Measurements from ENCODE around the gene RBSN.

The RBSN gene

DNA sequence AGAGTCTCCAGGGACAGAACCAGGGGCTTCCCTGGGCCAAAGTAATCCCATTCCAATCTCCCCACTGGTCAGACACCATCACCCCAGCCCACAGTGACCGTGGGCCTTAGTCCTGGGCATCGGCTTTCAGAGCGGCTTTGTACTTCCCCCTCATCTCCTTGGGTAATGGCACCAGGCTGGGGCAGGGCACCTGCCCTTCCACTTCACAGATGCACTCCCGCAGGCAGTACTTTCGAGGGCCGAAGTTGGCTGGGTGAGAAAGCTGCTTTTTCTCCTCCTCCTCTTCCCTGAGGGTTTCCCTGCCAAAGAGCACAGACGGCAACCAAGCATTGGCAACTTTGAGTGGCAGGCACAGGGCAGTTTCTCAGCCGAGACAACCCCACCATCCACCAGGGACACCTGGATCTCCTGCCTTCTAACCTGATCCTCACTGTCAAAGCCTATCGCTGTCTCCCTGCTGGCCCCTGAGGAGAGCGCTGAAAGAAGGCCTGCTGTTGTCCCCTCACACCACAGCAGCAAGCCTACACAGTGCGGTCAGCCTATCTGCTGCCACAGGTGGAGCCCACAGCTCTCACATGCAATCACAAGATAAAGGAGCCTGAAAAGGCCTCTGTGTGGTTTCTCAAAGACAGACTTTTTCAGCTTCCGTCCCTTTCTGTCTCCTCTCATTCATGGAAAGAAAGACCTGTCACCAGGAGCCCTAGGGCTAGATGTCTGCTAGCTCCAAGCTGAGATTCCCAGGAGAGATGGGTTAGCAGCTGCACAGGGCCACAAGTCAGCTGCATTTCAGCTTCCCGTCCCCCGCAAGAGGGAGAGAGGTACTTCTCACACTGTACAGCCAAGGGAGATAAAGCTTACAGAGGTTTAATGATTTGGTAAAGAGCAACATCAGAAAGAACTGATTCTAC is 46.4 kb downstream of the RBSN start:
- TF ChIP-seq POLR2AphosphoS5 (IDR thresholded peaks at IDR 0.05; ENCODE audit: low read depth): no peak
- TF ChIP-seq, protein P1, sequence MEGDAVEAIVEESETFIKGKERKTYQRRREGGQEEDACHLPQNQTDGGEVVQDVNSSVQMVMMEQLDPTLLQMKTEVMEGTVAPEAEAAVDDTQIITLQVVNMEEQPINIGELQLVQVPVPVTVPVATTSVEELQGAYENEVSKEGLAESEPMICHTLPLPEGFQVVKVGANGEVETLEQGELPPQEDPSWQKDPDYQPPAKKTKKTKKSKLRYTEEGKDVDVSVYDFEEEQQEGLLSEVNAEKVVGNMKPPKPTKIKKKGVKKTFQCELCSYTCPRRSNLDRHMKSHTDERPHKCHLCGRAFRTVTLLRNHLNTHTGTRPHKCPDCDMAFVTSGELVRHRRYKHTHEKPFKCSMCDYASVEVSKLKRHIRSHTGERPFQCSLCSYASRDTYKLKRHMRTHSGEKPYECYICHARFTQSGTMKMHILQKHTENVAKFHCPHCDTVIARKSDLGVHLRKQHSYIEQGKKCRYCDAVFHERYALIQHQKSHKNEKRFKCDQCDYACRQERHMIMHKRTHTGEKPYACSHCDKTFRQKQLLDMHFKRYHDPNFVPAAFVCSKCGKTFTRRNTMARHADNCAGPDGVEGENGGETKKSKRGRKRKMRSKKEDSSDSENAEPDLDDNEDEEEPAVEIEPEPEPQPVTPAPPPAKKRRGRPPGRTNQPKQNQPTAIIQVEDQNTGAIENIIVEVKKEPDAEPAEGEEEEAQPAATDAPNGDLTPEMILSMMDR (IDR thresholded peaks at IDR 0.05; ENCODE audit: insufficient read depth, low read length): no peak
- Histone ChIP-seq H3K27me3 (ENCODE audit: insufficient read depth, poor library complexity, severe bottlenecking) (no peaks in the 10 kb centered on the region), H3K4me3 (replicated peaks; ENCODE audit: insufficient read depth, low read length) (no peak overlapping the region), H3K27ac (replicated peaks) (no peak overlapping the region)
- no peak for DNase-seq (ENCODE audit: low read depth in 1 of 2, low spot score in 1 of 2)

DNA sequence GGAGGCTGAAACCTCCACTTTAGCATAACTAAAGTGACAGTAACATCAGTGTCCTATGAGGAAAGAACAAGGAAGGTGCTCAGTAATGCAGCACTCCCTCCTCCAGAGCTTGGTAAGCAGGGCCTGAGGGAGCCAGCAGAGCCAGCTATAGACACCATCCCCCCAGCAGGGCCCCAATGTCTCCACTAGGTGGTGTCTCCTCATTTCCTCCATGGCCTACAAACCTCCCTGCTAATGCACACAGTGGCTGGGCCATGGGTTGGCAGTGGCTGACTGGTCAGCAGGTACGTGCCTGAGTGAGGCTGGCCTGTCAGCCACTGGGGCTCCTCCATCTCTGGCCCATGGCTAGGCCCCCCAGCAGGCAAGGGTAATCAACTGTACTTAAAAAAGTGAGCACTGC is 47.4 kb downstream of the RBSN start:
- Histone ChIP-seq H3K27ac (replicated peaks) (no peak overlapping the region), H3K27me3 (ENCODE audit: insufficient read depth, poor library complexity, severe bottlenecking) (no peaks in the 10 kb centered on the region), H3K4me3 (replicated peaks; ENCODE audit: insufficient read depth, low read length) (no peak overlapping the region)
- TF ChIP-seq, protein P2, sequence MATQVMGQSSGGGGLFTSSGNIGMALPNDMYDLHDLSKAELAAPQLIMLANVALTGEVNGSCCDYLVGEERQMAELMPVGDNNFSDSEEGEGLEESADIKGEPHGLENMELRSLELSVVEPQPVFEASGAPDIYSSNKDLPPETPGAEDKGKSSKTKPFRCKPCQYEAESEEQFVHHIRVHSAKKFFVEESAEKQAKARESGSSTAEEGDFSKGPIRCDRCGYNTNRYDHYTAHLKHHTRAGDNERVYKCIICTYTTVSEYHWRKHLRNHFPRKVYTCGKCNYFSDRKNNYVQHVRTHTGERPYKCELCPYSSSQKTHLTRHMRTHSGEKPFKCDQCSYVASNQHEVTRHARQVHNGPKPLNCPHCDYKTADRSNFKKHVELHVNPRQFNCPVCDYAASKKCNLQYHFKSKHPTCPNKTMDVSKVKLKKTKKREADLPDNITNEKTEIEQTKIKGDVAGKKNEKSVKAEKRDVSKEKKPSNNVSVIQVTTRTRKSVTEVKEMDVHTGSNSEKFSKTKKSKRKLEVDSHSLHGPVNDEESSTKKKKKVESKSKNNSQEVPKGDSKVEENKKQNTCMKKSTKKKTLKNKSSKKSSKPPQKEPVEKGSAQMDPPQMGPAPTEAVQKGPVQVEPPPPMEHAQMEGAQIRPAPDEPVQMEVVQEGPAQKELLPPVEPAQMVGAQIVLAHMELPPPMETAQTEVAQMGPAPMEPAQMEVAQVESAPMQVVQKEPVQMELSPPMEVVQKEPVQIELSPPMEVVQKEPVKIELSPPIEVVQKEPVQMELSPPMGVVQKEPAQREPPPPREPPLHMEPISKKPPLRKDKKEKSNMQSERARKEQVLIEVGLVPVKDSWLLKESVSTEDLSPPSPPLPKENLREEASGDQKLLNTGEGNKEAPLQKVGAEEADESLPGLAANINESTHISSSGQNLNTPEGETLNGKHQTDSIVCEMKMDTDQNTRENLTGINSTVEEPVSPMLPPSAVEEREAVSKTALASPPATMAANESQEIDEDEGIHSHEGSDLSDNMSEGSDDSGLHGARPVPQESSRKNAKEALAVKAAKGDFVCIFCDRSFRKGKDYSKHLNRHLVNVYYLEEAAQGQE (IDR thresholded peaks at IDR 0.05; ENCODE audit: insufficient replicate concordance, low read depth): no peak
- TF ChIP-seq, protein P1 (IDR thresholded peaks at IDR 0.05; ENCODE audit: insufficient read depth, low read length): peak; percentile 91
- 0 out of 2 replicates have a peak, but pooled peaks have one; percentile 21 for TF ChIP-seq POLR2AphosphoS5 (IDR thresholded peaks at IDR 0.05; ENCODE audit: low read depth)
- no peak for TF ChIP-seq SPI1 (IDR thresholded peaks at IDR 0.05; ENCODE audit: borderline replicate concordance, low read depth)
- no peak for TF ChIP-seq GABPA (IDR thresholded peaks at IDR 0.05; ENCODE audit: low read depth)
- peak in 1 of 2 experiments; percentile 63 for DNase-seq (ENCODE audit: low read depth in 1 of 2, low spot score in 1 of 2)

DNA sequence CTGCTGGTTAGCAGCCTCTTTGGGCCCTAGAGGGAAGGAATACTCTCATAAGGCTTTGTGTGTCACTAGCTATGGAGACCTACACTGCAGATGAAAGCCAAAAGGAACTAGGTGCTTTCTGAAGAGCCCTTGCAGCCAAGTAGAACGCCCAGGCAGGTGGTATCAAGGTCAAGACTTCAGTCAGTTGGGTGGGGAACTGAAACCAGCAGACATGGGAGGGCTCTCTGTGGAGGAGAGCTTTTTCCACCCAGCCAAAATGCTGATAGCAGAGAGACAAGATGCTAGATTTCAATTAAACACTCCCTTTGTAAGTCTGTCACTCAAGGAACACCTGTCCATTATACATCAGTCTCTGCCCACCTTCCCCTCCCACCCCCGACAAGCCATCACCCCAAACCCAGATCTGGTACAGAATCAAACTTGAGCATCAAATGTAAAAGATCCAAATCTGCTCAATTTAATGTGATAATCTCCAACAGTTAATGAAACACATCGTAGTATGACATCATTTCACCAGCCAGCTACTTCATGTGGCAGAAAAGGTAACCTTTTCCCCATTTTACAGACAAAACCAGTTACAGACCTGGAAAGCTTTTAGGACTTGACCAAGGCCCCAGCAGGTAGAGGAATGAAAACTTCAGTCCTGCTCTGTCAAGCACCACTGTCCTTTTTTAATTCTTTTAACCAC is 48.4 kb downstream of the RBSN start:
- no peak overlapping the region for H3K27ac ChIP-seq (replicated peaks)
- TF ChIP-seq SPI1 (IDR thresholded peaks at IDR 0.05; ENCODE audit: borderline replicate concordance, low read depth) (no peak), GABPA (IDR thresholded peaks at IDR 0.05; ENCODE audit: low read depth) (no peak), POLR2AphosphoS5 (IDR thresholded peaks at IDR 0.05; ENCODE audit: low read depth) (no peak)
- TF ChIP-seq, protein P1 (IDR thresholded peaks at IDR 0.05; ENCODE audit: insufficient read depth, low read length): no peak
- TF ChIP-seq, protein P2 (IDR thresholded peaks at IDR 0.05; ENCODE audit: insufficient replicate concordance, low read depth): no peak
- no peaks in the 10 kb centered on the region for H3K27me3 ChIP-seq (ENCODE audit: insufficient read depth, poor library complexity, severe bottlenecking)
- no peak overlapping the region for H3K4me3 ChIP-seq (replicated peaks; ENCODE audit: insufficient read depth, low read length)
- no peak for DNase-seq (ENCODE audit: low read depth in 1 of 2, low spot score in 1 of 2)
